GM23338 (cell line): ENCODE measurements around the gene APBB3. TPM values are rescaled to one million over a fixed set of nuclear protein-coding genes. Genes with fewer than 3 reads are reported as not detected.

Experiments
- ATAC-seq: fragments of 200-7000 bp; cut with Tn5 transposase; 3 replicates; pipeline ENCODE4 v1.9.1; 2020
- DNase-seq: peaks from one replicate; pipeline ENCODE4 v3.0.0-alpha.2; 2015; ENCODE audit warnings: low spot score
- H2AFZ ChIP-seq: fragments of 200-600 bp; sonication (generic); 2 replicates; pipeline ENCODE4 v1.8.0; 2016; ENCODE audit warnings: antibody characterized with exemption, mild to moderate bottlenecking, moderate library complexity
- H3F3A ChIP-seq: fragments of 200-600 bp; sonication (generic); replicated peaks from 2 replicates; pipeline ENCODE4 v1.8.0; 2017; ENCODE audit warnings: antibody characterized with exemption, mixed run types, low read depth
- H3K27ac ChIP-seq: fragments of 200-600 bp; sonication (generic); 2 replicates; pipeline ENCODE4 v1.6.1; 2016; ENCODE audit warnings: low read depth
- H3K27me3 ChIP-seq: fragments of 200-600 bp; sonication (generic); 2 replicates; pipeline ENCODE4 v1.8.0; 2016; ENCODE audit warnings: mild to moderate bottlenecking, mixed run types, moderate library complexity; ENCODE audit not compliant: insufficient read depth
- H3K36me3 ChIP-seq: fragments of 200-600 bp; sonication (generic); 2 replicates; pipeline ENCODE4 v1.8.0; 2016; ENCODE audit warnings: mild to moderate bottlenecking; ENCODE audit not compliant: insufficient read depth
- H3K4me1 ChIP-seq: fragments of 200-600 bp; sonication (generic); 2 replicates; pipeline ENCODE4 v1.8.0; 2016; ENCODE audit warnings: mild to moderate bottlenecking, moderate library complexity; ENCODE audit not compliant: insufficient read depth
- H3K4me2 ChIP-seq: fragments of 200-600 bp; sonication (generic); 2 replicates; pipeline ENCODE4 v1.7.1; 2017; ENCODE audit warnings: mixed run types
- H3K4me3 ChIP-seq: fragments of 200-600 bp; sonication (generic); 2 replicates; pipeline ENCODE4 v1.6.1; 2016; ENCODE audit warnings: mixed run types
- H3K79me2 ChIP-seq: fragments of 200-600 bp; sonication (generic); replicated peaks from 2 replicates; pipeline ENCODE4 v1.8.0; 2017; ENCODE audit warnings: mild to moderate bottlenecking; ENCODE audit not compliant: insufficient read depth
- H3K9me2 ChIP-seq: fragments of 200-600 bp; sonication (generic); 2 replicates; pipeline ENCODE4 v1.8.0; 2017; ENCODE audit not compliant: insufficient read depth
- H4K20me1 ChIP-seq: fragments of 200-600 bp; sonication (generic); replicated peaks from 2 replicates; pipeline ENCODE4 v1.8.0; 2017; ENCODE audit warnings: mild to moderate bottlenecking; ENCODE audit not compliant: insufficient read depth
- H3K27ac Mint-ChIP-seq: 2 replicates; pipeline ENCODE4 v1.8.0; 2020; ENCODE audit warnings: inconsistent platforms, mild to moderate bottlenecking, moderate library complexity, mixed read lengths
- H3K27me3 Mint-ChIP-seq: 3 replicates; pipeline ENCODE4 v1.8.0; 2022; ENCODE audit warnings: low read depth, mild to moderate bottlenecking, moderate library complexity, mixed read lengths, inconsistent platforms; ENCODE audit not compliant: insufficient read depth, poor library complexity
- H3K36me3 Mint-ChIP-seq: 3 replicates; pipeline ENCODE4 v1.8.0; 2021; ENCODE audit warnings: low read depth, mild to moderate bottlenecking, inconsistent platforms, moderate library complexity, mixed read lengths
- H3K4me1 Mint-ChIP-seq: 3 replicates; pipeline ENCODE4 v1.8.0; 2020; ENCODE audit warnings: mild to moderate bottlenecking, inconsistent platforms, mixed read lengths
- H3K4me3 Mint-ChIP-seq: 3 replicates; pipeline ENCODE4 v1.8.0; 2021; ENCODE audit warnings: moderate library complexity, mild to moderate bottlenecking, inconsistent platforms, mixed read lengths
- H3K9me3 Mint-ChIP-seq: 3 replicates; pipeline ENCODE4 v1.8.0; 2020; ENCODE audit warnings: moderate library complexity, mild to moderate bottlenecking, inconsistent platforms, mixed read lengths
- CREB1 ChIP-seq: fragments of 250-450 bp; sonication (Bioruptor Pico); IDR thresholded peaks from 2 replicates; pipeline ENCODE4 v1.5.0; 2020; ENCODE audit warnings: low read depth, mild to moderate bottlenecking, moderate library complexity
- EZH2 ChIP-seq: fragments of 200-600 bp; sonication (generic); IDR thresholded peaks from one replicate; pipeline ENCODE4 v1.8.0; 2017; ENCODE audit warnings: antibody characterized with exemption, mild to moderate bottlenecking, low read depth; ENCODE audit not compliant: unreplicated experiment
- EZH2phosphoT487 ChIP-seq: fragments of 200-600 bp; sonication (generic); IDR thresholded peaks from one replicate; pipeline ENCODE4 v1.8.1; 2018; ENCODE audit warnings: antibody characterized with exemption; ENCODE audit not compliant: unreplicated experiment
- JUNB ChIP-seq: IDR thresholded peaks from one replicate; pipeline ENCODE4 v1.6.1; 2016; ENCODE audit warnings: antibody characterized with exemption; ENCODE audit not compliant: unreplicated experiment
- NANOG ChIP-seq: IDR thresholded peaks from 2 replicates; pipeline ENCODE4 v1.6.1; 2016; ENCODE audit warnings: antibody characterized with exemption, borderline replicate concordance
- STAT1 ChIP-seq: IDR thresholded peaks from one replicate; pipeline ENCODE4 v1.6.1; 2016; ENCODE audit warnings: antibody characterized with exemption; ENCODE audit not compliant: unreplicated experiment
- ZNF114 ChIP-seq: fragments of 250-450 bp; sonication (Bioruptor Pico); IDR thresholded peaks from 2 replicates; pipeline ENCODE4 v1.5.0; 2020; ENCODE audit warnings: mild to moderate bottlenecking, moderate library complexity
- polyA plus RNA-seq: library from polyadenylated mRNA; unstranded; fragments of >200 nt; fragmentation: Nextera tagmentation; extraction: Ambion mirVana; gene quantifications from 2 replicates; pipeline ENCODE4 v1.2.1, GENCODE V29; 2016
- total RNA-seq: library from RNA; depleted of rRNA; stranded (reverse); fragments of >200 nt; shearing (Covaris generic); gene quantifications from 2 replicates; pipeline ENCODE4 v1.2.3, GENCODE V29; 2014
- TF ChIP-seq, protein P1 (sequence below): fragments of 250-450 bp; sonication (Bioruptor Pico); IDR thresholded peaks from 2 replicates; pipeline ENCODE4 v1.5.0; 2020; ENCODE audit warnings: mild to moderate bottlenecking, moderate library complexity
- TF ChIP-seq, protein P2 (sequence below): IDR thresholded peaks from 2 replicates; pipeline ENCODE4 v1.6.1; 2016; ENCODE audit warnings: antibody characterized with exemption
- TF ChIP-seq, protein P3 (sequence below): IDR thresholded peaks from one replicate; pipeline ENCODE4 v1.6.1; 2018; ENCODE audit warnings: antibody characterized with exemption; ENCODE audit not compliant: unreplicated experiment

Gene APBB3
- total and polyA plus RNA-seq, 2 experiments from 2014 or later = 9.0 to 15.4 TPM

DNA sequence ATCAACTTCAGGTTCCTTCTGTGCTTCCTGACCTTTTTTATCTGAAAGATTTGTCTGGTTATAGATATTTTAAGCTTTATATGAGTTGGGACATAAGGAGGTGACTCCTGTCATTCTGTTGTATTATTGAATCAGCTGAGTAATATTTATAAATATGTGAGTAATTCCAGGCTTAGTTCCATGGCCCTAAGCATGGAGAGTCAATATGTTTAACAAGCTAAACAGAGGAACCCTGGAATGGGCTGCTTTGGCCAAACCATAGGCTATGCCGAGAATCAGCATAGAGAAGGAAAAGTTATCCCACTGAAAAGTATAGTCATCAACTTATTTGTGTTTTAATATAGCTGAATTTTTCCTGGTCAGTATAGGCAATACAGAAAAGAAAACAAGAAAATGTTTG lies 24.2 kb downstream of the APBB3 start (continued):
- TF ChIP-seq, protein P1, sequence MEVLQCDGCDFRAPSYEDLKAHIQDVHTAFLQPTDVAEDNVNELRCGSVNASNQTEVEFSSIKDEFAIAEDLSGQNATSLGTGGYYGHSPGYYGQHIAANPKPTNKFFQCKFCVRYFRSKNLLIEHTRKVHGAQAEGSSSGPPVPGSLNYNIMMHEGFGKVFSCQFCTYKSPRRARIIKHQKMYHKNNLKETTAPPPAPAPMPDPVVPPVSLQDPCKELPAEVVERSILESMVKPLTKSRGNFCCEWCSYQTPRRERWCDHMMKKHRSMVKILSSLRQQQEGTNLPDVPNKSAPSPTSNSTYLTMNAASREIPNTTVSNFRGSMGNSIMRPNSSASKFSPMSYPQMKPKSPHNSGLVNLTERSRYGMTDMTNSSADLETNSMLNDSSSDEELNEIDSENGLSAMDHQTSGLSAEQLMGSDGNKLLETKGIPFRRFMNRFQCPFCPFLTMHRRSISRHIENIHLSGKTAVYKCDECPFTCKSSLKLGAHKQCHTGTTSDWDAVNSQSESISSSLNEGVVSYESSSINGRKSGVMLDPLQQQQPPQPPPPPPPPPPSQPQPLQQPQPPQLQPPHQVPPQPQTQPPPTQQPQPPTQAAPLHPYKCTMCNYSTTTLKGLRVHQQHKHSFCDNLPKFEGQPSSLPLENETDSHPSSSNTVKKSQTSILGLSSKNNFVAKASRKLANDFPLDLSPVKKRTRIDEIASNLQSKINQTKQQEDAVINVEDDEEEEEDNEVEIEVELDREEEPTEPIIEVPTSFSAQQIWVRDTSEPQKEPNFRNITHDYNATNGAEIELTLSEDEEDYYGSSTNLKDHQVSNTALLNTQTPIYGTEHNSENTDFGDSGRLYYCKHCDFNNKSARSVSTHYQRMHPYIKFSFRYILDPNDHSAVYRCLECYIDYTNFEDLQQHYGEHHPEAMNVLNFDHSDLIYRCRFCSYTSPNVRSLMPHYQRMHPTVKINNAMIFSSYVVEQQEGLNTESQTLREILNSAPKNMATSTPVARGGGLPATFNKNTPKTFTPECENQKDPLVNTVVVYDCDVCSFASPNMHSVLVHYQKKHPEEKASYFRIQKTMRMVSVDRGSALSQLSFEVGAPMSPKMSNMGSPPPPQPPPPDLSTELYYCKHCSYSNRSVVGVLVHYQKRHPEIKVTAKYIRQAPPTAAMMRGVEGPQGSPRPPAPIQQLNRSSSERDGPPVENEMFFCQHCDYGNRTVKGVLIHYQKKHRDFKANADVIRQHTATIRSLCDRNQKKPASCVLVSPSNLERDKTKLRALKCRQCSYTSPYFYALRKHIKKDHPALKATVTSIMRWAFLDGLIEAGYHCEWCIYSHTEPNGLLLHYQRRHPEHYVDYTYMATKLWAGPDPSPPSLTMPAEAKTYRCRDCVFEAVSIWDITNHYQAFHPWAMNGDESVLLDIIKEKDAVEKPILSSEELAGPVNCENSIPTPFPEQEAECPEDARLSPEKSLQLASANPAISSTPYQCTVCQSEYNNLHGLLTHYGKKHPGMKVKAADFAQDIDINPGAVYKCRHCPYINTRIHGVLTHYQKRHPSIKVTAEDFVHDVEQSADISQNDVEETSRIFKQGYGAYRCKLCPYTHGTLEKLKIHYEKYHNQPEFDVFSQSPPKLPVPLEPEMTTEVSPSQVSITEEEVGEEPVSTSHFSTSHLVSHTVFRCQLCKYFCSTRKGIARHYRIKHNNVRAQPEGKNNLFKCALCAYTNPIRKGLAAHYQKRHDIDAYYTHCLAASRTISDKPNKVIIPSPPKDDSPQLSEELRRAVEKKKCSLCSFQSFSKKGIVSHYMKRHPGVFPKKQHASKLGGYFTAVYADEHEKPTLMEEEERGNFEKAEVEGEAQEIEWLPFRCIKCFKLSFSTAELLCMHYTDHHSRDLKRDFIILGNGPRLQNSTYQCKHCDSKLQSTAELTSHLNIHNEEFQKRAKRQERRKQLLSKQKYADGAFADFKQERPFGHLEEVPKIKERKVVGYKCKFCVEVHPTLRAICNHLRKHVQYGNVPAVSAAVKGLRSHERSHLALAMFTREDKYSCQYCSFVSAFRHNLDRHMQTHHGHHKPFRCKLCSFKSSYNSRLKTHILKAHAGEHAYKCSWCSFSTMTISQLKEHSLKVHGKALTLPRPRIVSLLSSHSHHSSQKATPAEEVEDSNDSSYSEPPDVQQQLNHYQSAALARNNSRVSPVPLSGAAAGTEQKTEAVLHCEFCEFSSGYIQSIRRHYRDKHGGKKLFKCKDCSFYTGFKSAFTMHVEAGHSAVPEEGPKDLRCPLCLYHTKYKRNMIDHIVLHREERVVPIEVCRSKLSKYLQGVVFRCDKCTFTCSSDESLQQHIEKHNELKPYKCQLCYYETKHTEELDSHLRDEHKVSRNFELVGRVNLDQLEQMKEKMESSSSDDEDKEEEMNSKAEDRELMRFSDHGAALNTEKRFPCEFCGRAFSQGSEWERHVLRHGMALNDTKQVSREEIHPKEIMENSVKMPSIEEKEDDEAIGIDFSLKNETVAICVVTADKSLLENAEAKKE = no peak
- TF ChIP-seq CREB1 = no peak

DNA sequence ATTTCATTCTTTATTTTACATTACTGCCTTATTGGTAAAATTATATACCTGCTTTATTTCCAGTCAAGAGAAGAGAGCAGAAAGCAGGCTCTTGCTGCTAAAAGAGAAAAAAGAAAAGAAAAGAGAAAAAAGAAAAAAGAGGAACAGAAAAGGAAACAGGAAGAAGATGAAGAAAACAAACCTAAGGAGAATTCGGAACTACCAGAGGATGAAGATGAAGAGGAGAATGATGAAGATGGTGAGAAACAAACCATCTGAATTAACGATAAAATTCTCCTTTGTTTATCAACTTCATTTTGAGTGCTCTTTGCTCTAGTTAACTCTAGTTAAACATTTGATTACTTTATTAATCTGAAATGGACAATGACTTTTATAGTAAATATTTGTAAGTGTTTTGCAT lies 40.4 kb downstream of the APBB3 start:
- H3K4me2 ChIP-seq = no peak overlapping the region
- H3K36me3 ChIP-seq = peaks cover 46% of the 10 kb centered on the region; the same call in 1 of the 2 replicates
- no peak for TF ChIP-seq STAT1
- TF ChIP-seq JUNB = no peak
- no peak for TF ChIP-seq CREB1
- TF ChIP-seq ZNF114 (CRISPR knock-in tag) = no peak
- no peak for TF ChIP-seq EZH2
- TF ChIP-seq, protein P2, sequence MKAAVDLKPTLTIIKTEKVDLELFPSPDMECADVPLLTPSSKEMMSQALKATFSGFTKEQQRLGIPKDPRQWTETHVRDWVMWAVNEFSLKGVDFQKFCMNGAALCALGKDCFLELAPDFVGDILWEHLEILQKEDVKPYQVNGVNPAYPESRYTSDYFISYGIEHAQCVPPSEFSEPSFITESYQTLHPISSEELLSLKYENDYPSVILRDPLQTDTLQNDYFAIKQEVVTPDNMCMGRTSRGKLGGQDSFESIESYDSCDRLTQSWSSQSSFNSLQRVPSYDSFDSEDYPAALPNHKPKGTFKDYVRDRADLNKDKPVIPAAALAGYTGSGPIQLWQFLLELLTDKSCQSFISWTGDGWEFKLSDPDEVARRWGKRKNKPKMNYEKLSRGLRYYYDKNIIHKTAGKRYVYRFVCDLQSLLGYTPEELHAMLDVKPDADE = no peak
- TF ChIP-seq EZH2phosphoT487 = no peak
- no peak for TF ChIP-seq NANOG
- TF ChIP-seq, protein P3, sequence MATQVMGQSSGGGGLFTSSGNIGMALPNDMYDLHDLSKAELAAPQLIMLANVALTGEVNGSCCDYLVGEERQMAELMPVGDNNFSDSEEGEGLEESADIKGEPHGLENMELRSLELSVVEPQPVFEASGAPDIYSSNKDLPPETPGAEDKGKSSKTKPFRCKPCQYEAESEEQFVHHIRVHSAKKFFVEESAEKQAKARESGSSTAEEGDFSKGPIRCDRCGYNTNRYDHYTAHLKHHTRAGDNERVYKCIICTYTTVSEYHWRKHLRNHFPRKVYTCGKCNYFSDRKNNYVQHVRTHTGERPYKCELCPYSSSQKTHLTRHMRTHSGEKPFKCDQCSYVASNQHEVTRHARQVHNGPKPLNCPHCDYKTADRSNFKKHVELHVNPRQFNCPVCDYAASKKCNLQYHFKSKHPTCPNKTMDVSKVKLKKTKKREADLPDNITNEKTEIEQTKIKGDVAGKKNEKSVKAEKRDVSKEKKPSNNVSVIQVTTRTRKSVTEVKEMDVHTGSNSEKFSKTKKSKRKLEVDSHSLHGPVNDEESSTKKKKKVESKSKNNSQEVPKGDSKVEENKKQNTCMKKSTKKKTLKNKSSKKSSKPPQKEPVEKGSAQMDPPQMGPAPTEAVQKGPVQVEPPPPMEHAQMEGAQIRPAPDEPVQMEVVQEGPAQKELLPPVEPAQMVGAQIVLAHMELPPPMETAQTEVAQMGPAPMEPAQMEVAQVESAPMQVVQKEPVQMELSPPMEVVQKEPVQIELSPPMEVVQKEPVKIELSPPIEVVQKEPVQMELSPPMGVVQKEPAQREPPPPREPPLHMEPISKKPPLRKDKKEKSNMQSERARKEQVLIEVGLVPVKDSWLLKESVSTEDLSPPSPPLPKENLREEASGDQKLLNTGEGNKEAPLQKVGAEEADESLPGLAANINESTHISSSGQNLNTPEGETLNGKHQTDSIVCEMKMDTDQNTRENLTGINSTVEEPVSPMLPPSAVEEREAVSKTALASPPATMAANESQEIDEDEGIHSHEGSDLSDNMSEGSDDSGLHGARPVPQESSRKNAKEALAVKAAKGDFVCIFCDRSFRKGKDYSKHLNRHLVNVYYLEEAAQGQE = no peak

More for the DNA sequence above, 40.4 kb downstream of the APBB3 start:
- no peak for ATAC-seq
- no peaks in the 10 kb centered on the region for H3K27me3 Mint-ChIP-seq
- no peaks in the 10 kb centered on the region for H3K4me1 Mint-ChIP-seq
- no peaks in the 10 kb centered on the region for H4K20me1 ChIP-seq
- no peak overlapping the region for H3K27ac ChIP-seq
- no peaks in the 10 kb centered on the region for H3K79me2 ChIP-seq
- peaks cover 41% of the 10 kb centered on the region for H3K36me3 Mint-ChIP-seq
- H3K4me3 Mint-ChIP-seq = no peak overlapping the region
- H3F3A ChIP-seq = no peaks in the 10 kb centered on the region
- H3K27ac Mint-ChIP-seq = no peak overlapping the region
- no peaks in the 10 kb centered on the region for H3K9me2 ChIP-seq
- no peaks in the 10 kb centered on the region for H3K27me3 ChIP-seq
- DNase-seq = no peak
- no peak overlapping the region for H2AFZ ChIP-seq
- no peaks in the 10 kb centered on the region; the same call in 2 of the 3 replicates for H3K9me3 Mint-ChIP-seq
- no peak overlapping the region for H3K4me3 ChIP-seq
- H3K4me1 ChIP-seq = no peaks in the 10 kb centered on the region
